IMR-90 (cell line): ENCODE results near the gene GLIS1. TPM values are rescaled to one million over a fixed set of nuclear protein-coding genes. Genes with fewer than 3 reads are reported as not detected.

Source experiments
- ATAC-seq: fragments of 200-7000 bp; cut with Tn5 transposase; 2 replicates; pipeline ENCODE4 v1.9.1; 2020; ENCODE audit warnings: low read depth, mild to moderate bottlenecking, moderate library complexity
- BruUV-seq: library from RNA; stranded (reverse); fragments of 400-500 nt; replicated peaks from 2 replicates; lab custom pipeline; 2021; lab: Mats Ljungman, UMichigan
- CTCF ChIA-PET: fragments of 300-600 bp; formaldehyde crosslinking; extraction: SDS; loops from one replicate; lab custom pipeline; 2021; ENCODE audit warnings: antibody characterized with exemption; lab: Yijun Ruan, JAX
- POLR2A ChIA-PET: fragments of 300-600 bp; sonication (Branson Sonifier 250); formaldehyde crosslinking; loops from one replicate; lab custom pipeline; 2022; ENCODE audit warnings: antibody characterized with exemption; ENCODE audit not compliant: unreplicated experiment; lab: Charles Lee
- DNase-seq: peaks from one replicate; pipeline ENCODE4 v3.0.0; 2013
- H2AFZ ChIP-seq: replicated peaks from 2 replicates; pipeline ENCODE3; 2013; ENCODE audit warnings: low read length, mild to moderate bottlenecking; ENCODE audit not compliant: poor library complexity
- H2AK5ac ChIP-seq: 2 replicates; pipeline ENCODE4 v1.6.1; 2013; ENCODE audit warnings: low read depth, low read length, inconsistent platforms
- H2AK9ac ChIP-seq: replicated peaks from 2 replicates; pipeline ENCODE3; 2013; ENCODE audit warnings: mild to moderate bottlenecking, low read depth, low read length, moderate library complexity; ENCODE audit not compliant: poor library complexity
- H2BK120ac ChIP-seq: 2 replicates; pipeline ENCODE4 v1.6.1; 2013; ENCODE audit warnings: low read depth, low read length, inconsistent platforms
- H2BK15ac ChIP-seq: 3 replicates; pipeline ENCODE4 v1.6.1; 2013; ENCODE audit warnings: low read depth, low read length, inconsistent platforms
- H2BK20ac ChIP-seq: 2 replicates; pipeline ENCODE4 v1.6.1; 2013; ENCODE audit warnings: low read depth, mild to moderate bottlenecking, inconsistent platforms, low read length, moderate library complexity
- H2BK5ac ChIP-seq: 2 replicates; pipeline ENCODE4 v1.6.1; 2013; ENCODE audit warnings: mild to moderate bottlenecking, low read depth, low read length, inconsistent platforms; ENCODE audit not compliant: poor library complexity, severe bottlenecking
- H3K14ac ChIP-seq: replicated peaks from 2 replicates; pipeline ENCODE4 v1.6.1; 2013; ENCODE audit warnings: low read depth, low read length, inconsistent platforms
- H3K18ac ChIP-seq: 2 replicates; pipeline ENCODE4 v1.6.1; 2013; ENCODE audit warnings: low read depth, low read length, control low read depth
- H3K23ac ChIP-seq: 2 replicates; pipeline ENCODE4 v1.6.1; 2013; ENCODE audit warnings: low read depth, low read length, inconsistent platforms
- H3K27ac ChIP-seq: 2 replicates; pipeline ENCODE4 v1.5.1; 2013; ENCODE audit warnings: mild to moderate bottlenecking, control low read depth, low read length; ENCODE audit not compliant: insufficient read depth
- H3K27me3 ChIP-seq: 2 replicates; pipeline ENCODE4 v1.6.1; 2013; ENCODE audit warnings: low read length; ENCODE audit not compliant: control insufficient read depth, insufficient read depth
- H3K36me3 ChIP-seq: 2 replicates; pipeline ENCODE4 v1.6.1; 2013; ENCODE audit warnings: low read length, mixed read lengths; ENCODE audit not compliant: control insufficient read depth, insufficient read depth
- H3K4ac ChIP-seq: 2 replicates; pipeline ENCODE4 v1.6.1; 2013; ENCODE audit warnings: low read depth, low read length, inconsistent platforms
- H3K4me1 ChIP-seq: 2 replicates; pipeline ENCODE4 v1.6.1; 2013; ENCODE audit warnings: low read length, mixed read lengths; ENCODE audit not compliant: control insufficient read depth, insufficient read depth
- H3K4me2 ChIP-seq: 2 replicates; pipeline ENCODE4 v1.6.1; 2013; ENCODE audit warnings: low read depth, mild to moderate bottlenecking, control low read depth, low read length, moderate library complexity
- H3K4me3 ChIP-seq: 2 replicates; pipeline ENCODE4 v1.5.1; 2013; ENCODE audit warnings: low read depth, mild to moderate bottlenecking, control low read depth, low read length, moderate library complexity; ENCODE audit not compliant: insufficient read depth
- H3K56ac ChIP-seq: 2 replicates; pipeline ENCODE4 v1.6.1; 2013; ENCODE audit warnings: low read length, inconsistent platforms; ENCODE audit not compliant: insufficient read depth; ENCODE audit errors: extremely low read depth
- H3K79me1 ChIP-seq, 2 experiments: 2 replicates each; pipeline ENCODE4 v1.6.1; 2013; ENCODE audit warnings: low read length in 2 of 2, inconsistent platforms in 1 of 2, low read depth in 1 of 2
- H3K9ac ChIP-seq: 2 replicates; pipeline ENCODE4 v1.6.1; 2013; ENCODE audit warnings: low read depth, low read length, control low read depth
- H3K9me1 ChIP-seq: 2 replicates; pipeline ENCODE4 v1.6.1; 2013; ENCODE audit warnings: low read length, inconsistent platforms; ENCODE audit not compliant: insufficient read depth
- H3K9me3 ChIP-seq: 2 replicates; pipeline ENCODE4 v1.6.1; 2013; ENCODE audit warnings: low read length; ENCODE audit not compliant: control insufficient read depth, insufficient read depth
- H4K20me1 ChIP-seq: 2 replicates; pipeline ENCODE4 v1.6.1; 2013; ENCODE audit warnings: low read length, inconsistent platforms; ENCODE audit not compliant: insufficient read depth
- H4K5ac ChIP-seq: 2 replicates; pipeline ENCODE4 v1.6.1; 2013; ENCODE audit warnings: mild to moderate bottlenecking, low read depth, low read length, control low read depth
- H4K8ac ChIP-seq, 2 experiments: 2 replicates each; pipeline ENCODE4 v1.6.1; 2013; ENCODE audit warnings: low read depth in 2 of 2, low read length in 2 of 2, control low read depth in 1 of 2, inconsistent platforms in 1 of 2
- H4K91ac ChIP-seq: 2 replicates; pipeline ENCODE4 v1.6.1; 2013; ENCODE audit warnings: low read depth, low read length, inconsistent platforms; ENCODE audit not compliant: insufficient read depth
- BHLHE40 ChIP-seq: fragments of 150-350 bp; IDR thresholded peaks from 2 replicates; pipeline ENCODE4 v1.6.1; 2016; ENCODE audit warnings: mild to moderate bottlenecking, low read depth, low read length
- CEBPB ChIP-seq: IDR thresholded peaks from 2 replicates; pipeline ENCODE4 v1.6.1; 2012; ENCODE audit warnings: low read depth, low read length, improper control_type of control experiment
- CHD1 ChIP-seq: IDR thresholded peaks from 2 replicates; pipeline ENCODE4 v1.6.1; 2012; ENCODE audit warnings: low read depth, low read length, improper control_type of control experiment
- FOS ChIP-seq: fragments of 150-350 bp; IDR thresholded peaks from 2 replicates; pipeline ENCODE4 v1.6.1; 2016; ENCODE audit warnings: low read depth, low read length
- MAFK ChIP-seq: IDR thresholded peaks from 2 replicates; pipeline ENCODE4 v1.6.1; 2012; ENCODE audit warnings: low read depth, low read length, improper control_type of control experiment
- MAZ ChIP-seq: IDR thresholded peaks from 2 replicates; pipeline ENCODE4 v1.6.1; 2012; ENCODE audit warnings: low read depth, mild to moderate bottlenecking, low read length, improper control_type of control experiment, moderate library complexity, borderline replicate concordance
- MXI1 ChIP-seq: IDR thresholded peaks from 2 replicates; pipeline ENCODE4 v1.6.1; 2012; ENCODE audit warnings: low read depth, mild to moderate bottlenecking, low read length, moderate library complexity, borderline replicate concordance
- NFE2L2 ChIP-seq: fragments of 150-350 bp; IDR thresholded peaks from 2 replicates; pipeline ENCODE4 v1.6.1; 2016; ENCODE audit warnings: low read depth, mild to moderate bottlenecking, low read length
- POLR2A ChIP-seq: IDR thresholded peaks from 2 replicates; pipeline ENCODE4 v1.6.1; 2012; ENCODE audit warnings: mild to moderate bottlenecking, low read depth, low read length
- RAD21 ChIP-seq: IDR thresholded peaks from 2 replicates; pipeline ENCODE4 v1.6.1; 2012; ENCODE audit warnings: low read length, improper control_type of control experiment
- RCOR1 ChIP-seq: IDR thresholded peaks from 2 replicates; pipeline ENCODE4 v1.6.1; 2012; ENCODE audit warnings: mild to moderate bottlenecking, low read length, improper control_type of control experiment; ENCODE audit not compliant: insufficient replicate concordance
- RFX5 ChIP-seq: IDR thresholded peaks from 2 replicates; pipeline ENCODE4 v1.8.0; 2012; ENCODE audit warnings: low read depth, mild to moderate bottlenecking, low read length, moderate library complexity
- SMC3 ChIP-seq: fragments of 150-350 bp; IDR thresholded peaks from 2 replicates; pipeline ENCODE4 v1.6.1; 2016; ENCODE audit warnings: low read depth, mild to moderate bottlenecking, antibody characterized with exemption, low read length, moderate library complexity
- WGBS, 2 experiments: methylation state at CpG; one replicate each; pipeline versions ENCODE4 v1.1.5 to v1.1.7; 2013; ENCODE audit warnings: missing lambda C conversion rate in 2 of 2; ENCODE audit not compliant: insufficient read length in 1 of 2; ENCODE audit errors: extremely low coverage in 2 of 2; 5-methylcytosine and 5-hydroxymethylcytosine counted together
- dilution Hi-C: fragments of 300-500 bp; cut with HindIII; formaldehyde crosslinking; loops from one replicate; pipeline ENCODE4 v1.14.3; 2018; ENCODE audit warnings: low sequenced_read_pairs; ENCODE audit not compliant: unreplicated experiment
- in situ Hi-C: fragments of 300-500 bp; cut with MboI; formaldehyde crosslinking; loops from 3 replicates; pipeline ENCODE4 v1.14.3; 2019; ENCODE audit warnings: low sequenced_read_pairs, inconsistent platforms, mixed read lengths
- intact Hi-C: fragments of 100-400 bp; cut with micrococcal nuclease; formaldehyde crosslinking; loops from 2 replicates; pipeline ENCODE4 v1.10.0; 2022
- polyA plus RNA-seq, 3 experiments: library from polyadenylated mRNA; depleted of rRNA; stranded (reverse); fragments of >200 nt; gene quantifications; 2 replicates each; pipeline ENCODE4 v1.2.3, GENCODE V29; 2012; ENCODE audit warnings: low replicate concordance in 1 of 3
- total RNA-seq: library from RNA; depleted of rRNA; stranded (reverse); fragments of >200 nt; gene quantifications from 2 replicates; pipeline ENCODE4 v1.2.3, GENCODE V29; 2012
- TF ChIP-seq, protein P1 (sequence below): fragments of 150-350 bp; IDR thresholded peaks from 2 replicates; pipeline ENCODE4 v1.6.1; 2016; ENCODE audit warnings: low read depth, mild to moderate bottlenecking, low read length, moderate library complexity, borderline replicate concordance
- TF ChIP-seq, protein P2 (sequence below): conservative IDR thresholded peaks from 2 replicates; pipeline ENCODE4 v1.5.1; 2012; ENCODE audit warnings: mild to moderate bottlenecking, low read depth, low read length, improper control_type of control experiment
- TF ChIP-seq, protein P3 (sequence below): fragments of 150-350 bp; IDR thresholded peaks from 2 replicates; pipeline ENCODE4 v1.6.1; 2017; ENCODE audit warnings: mild to moderate bottlenecking, antibody characterized with exemption, low read length, low read depth

The GLIS1 gene
- total and polyA plus RNA-seq, 2 of the 4 experiments (the other 2 are of a cell fraction): 0.18 to 2.3 TPM

DNA sequence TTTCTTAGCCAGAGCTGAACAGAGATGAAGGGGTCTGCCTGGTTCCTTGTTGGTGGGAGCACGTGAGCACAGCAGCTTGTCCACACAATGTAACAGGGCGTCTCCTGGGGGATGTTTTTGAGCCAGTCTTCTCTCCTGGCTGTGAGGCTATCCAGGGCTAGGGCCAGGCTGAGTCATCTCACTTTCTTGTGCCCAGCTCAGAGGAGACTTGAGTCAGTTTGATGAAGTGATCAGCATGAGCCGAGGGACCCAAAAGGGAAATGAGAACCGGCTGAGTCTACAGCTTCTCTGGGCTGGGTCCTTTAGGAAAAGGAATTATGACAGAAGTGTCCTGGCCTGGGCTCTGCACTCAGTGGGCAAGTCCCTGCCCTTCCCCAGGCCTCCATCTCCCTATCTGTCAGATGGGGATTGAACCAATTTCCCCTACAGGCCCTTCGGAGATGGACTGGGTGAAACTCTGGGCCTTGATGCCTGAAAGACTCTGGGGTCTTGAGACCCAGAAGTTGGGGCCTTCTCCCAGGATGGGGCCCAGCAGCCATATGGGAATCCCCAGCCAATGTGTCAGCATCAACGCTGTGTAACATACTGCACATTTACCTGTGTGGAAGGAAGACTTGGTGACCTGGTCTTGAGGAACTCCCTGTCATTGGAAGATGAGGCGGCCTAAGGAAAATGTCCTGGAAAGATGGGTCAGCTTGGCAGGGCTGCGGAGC lies 243.2 kb downstream of the GLIS1 start:
- no peak for TF ChIP-seq SMC3
- no peak for TF ChIP-seq CHD1
- TF ChIP-seq RCOR1: no peak
- TF ChIP-seq RAD21: no peak
- no peak for TF ChIP-seq MXI1
- TF ChIP-seq BHLHE40: no peak
- TF ChIP-seq NFE2L2: no peak
- TF ChIP-seq, protein P1, sequence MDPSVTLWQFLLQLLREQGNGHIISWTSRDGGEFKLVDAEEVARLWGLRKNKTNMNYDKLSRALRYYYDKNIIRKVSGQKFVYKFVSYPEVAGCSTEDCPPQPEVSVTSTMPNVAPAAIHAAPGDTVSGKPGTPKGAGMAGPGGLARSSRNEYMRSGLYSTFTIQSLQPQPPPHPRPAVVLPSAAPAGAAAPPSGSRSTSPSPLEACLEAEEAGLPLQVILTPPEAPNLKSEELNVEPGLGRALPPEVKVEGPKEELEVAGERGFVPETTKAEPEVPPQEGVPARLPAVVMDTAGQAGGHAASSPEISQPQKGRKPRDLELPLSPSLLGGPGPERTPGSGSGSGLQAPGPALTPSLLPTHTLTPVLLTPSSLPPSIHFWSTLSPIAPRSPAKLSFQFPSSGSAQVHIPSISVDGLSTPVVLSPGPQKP: no peak
- TF ChIP-seq, protein P2, sequence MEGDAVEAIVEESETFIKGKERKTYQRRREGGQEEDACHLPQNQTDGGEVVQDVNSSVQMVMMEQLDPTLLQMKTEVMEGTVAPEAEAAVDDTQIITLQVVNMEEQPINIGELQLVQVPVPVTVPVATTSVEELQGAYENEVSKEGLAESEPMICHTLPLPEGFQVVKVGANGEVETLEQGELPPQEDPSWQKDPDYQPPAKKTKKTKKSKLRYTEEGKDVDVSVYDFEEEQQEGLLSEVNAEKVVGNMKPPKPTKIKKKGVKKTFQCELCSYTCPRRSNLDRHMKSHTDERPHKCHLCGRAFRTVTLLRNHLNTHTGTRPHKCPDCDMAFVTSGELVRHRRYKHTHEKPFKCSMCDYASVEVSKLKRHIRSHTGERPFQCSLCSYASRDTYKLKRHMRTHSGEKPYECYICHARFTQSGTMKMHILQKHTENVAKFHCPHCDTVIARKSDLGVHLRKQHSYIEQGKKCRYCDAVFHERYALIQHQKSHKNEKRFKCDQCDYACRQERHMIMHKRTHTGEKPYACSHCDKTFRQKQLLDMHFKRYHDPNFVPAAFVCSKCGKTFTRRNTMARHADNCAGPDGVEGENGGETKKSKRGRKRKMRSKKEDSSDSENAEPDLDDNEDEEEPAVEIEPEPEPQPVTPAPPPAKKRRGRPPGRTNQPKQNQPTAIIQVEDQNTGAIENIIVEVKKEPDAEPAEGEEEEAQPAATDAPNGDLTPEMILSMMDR: no peak
- TF ChIP-seq CEBPB: no peak
- TF ChIP-seq, protein P3, sequence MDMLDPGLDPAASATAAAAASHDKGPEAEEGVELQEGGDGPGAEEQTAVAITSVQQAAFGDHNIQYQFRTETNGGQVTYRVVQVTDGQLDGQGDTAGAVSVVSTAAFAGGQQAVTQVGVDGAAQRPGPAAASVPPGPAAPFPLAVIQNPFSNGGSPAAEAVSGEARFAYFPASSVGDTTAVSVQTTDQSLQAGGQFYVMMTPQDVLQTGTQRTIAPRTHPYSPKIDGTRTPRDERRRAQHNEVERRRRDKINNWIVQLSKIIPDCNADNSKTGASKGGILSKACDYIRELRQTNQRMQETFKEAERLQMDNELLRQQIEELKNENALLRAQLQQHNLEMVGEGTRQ: no peak
- TF ChIP-seq MAZ: no peak
- TF ChIP-seq POLR2A: no peak
- no peak for TF ChIP-seq RFX5
- TF ChIP-seq FOS: no peak
- TF ChIP-seq MAFK: no peak
- Histone ChIP-seq H3K36me3 (no peaks in the 10 kb centered on the region), H2AK5ac (no peak overlapping the region), H3K9me1 (no peaks in the 10 kb centered on the region), H3K4me1 (peaks cover 3% of the 10 kb centered on the region; the same call in 1 of the 2 replicates), H4K5ac (no peak overlapping the region), H2AFZ (peak overlapping the region; percentile 10), H4K91ac (no peak overlapping the region), H2BK20ac (no peak overlapping the region), H3K79me1 (no peaks in the 10 kb centered on the region), H3K56ac (no peak overlapping the region), H3K4me2 (no peak overlapping the region), H2BK5ac (no peak overlapping the region), H2AK9ac (peak overlapping the region; percentile 62), H3K27ac (no peak overlapping the region), H3K14ac (no peak overlapping the region), H3K4ac (no peak overlapping the region), H3K9ac (no peak overlapping the region), H3K4me3 (no peak overlapping the region), H2BK15ac (no peak overlapping the region), H3K23ac (no peak overlapping the region), H2BK120ac (no peak overlapping the region), H4K20me1 (no peaks in the 10 kb centered on the region), H3K27me3 (peaks cover 24% of the 10 kb centered on the region), H3K18ac (no peak overlapping the region), H3K9me3 (no peaks in the 10 kb centered on the region), H4K8ac (no peak overlapping the region)
- CTCF ChIA-PET: no interaction called here
- DNase-seq (peak; percentile 23), ATAC-seq (no peak)
- in situ Hi-C loops: no loop called here
- POLR2A ChIA-PET: no interaction called here
- intact Hi-C loops: no loop called here
- no TSS peak for BruUV-seq
- 80% methylated on average over 3 of the region's 8 CpGs; no CpG with 5 or more reads in 1 of the 2 experiments for WGBS, 2 experiments
- dilution Hi-C loops: no loop called here
